ENCODE measurements around the gene NEK2.

GRCh38 chr1:211620097-211620496 lies 55.3 kb downstream of the NEK2 start:
- TF ChIP-seq CTCF (conservative IDR thresholded peaks at IDR 0.05): no peak
- TF ChIP-seq EZH2 (IDR thresholded peaks at IDR 0.05; ENCODE audit: low read depth): no peak

Data from PC-9 (cell line).